ENCODE data around the gene CFAP92. TPM values are rescaled to one million over a fixed set of nuclear protein-coding genes. Genes with fewer than 3 reads are reported as not detected.

CFAP92 gene
- total RNA-seq, 1 experiment from 2014 or later, result 0.92 TPM

- no peak overlapping the region for H2BK12ac ChIP-seq (ENCODE audit: insufficient read length, low read depth, low read length)
- H3K27me3 ChIP-seq (ENCODE audit: insufficient read depth, low read length), result no peaks in the 10 kb centered on the region
- no peak overlapping the region for H2AFZ ChIP-seq (ENCODE audit: low read length)
- DNase-seq, result no peak
- H3K27ac Mint-ChIP-seq, result no peak overlapping the region
- no peaks in the 10 kb centered on the region for H3K23me2 ChIP-seq (ENCODE audit: insufficient read length, low read depth, low read length, poor library complexity, severe bottlenecking)
- no peak overlapping the region for H4K8ac ChIP-seq (replicated peaks; ENCODE audit: insufficient read length, low read depth, low read length)
- no peak overlapping the region for H2BK120ac ChIP-seq (ENCODE audit: low read depth, low read length, poor library complexity, severe bottlenecking)
- H2BK5ac ChIP-seq (ENCODE audit: insufficient read length, low read length), result no peak overlapping the region
- H3K27ac ChIP-seq (ENCODE audit: insufficient read length, low read depth, low read length), result no peak overlapping the region
- H4K5ac ChIP-seq (ENCODE audit: insufficient read length, low read depth, low read length), result no peak overlapping the region
- peaks cover 26 to 27% of the 10 kb centered on the region in 2 experiments for H3K9me3 Mint-ChIP-seq
- H3K14ac ChIP-seq (ENCODE audit: insufficient read depth, low read length), result no peak overlapping the region
- no peaks in the 10 kb centered on the region for H3K9me3 ChIP-seq (ENCODE audit: control insufficient read depth, low read depth, low read length)
- peaks cover 4 to 11% (median 7%) of the 10 kb centered on the region in 3 experiments; a peak in 5 of 7 replicates for H3K36me3 Mint-ChIP-seq (ENCODE audit: insufficient read depth in 1 of 3, low read depth in 3 of 3)
- WGBS (ENCODE audit: extremely low coverage, insufficient read length, low lambda C conversion rate), result no CpG with 5 or more reads among the region's 2 CpGs
- no peak overlapping the region for H3K56ac ChIP-seq (ENCODE audit: insufficient read length, low read depth, low read length)
- no peak overlapping the region for H3K4me3 Mint-ChIP-seq
- H3K18ac ChIP-seq (ENCODE audit: insufficient read length, low read depth, low read length), result no peak overlapping the region
- H2BK15ac ChIP-seq (ENCODE audit: low read depth, low read length), result no peak overlapping the region
- no peaks in the 10 kb centered on the region for H4K20me1 ChIP-seq (ENCODE audit: control insufficient read depth, insufficient read depth, insufficient read length)
- H2AK5ac ChIP-seq (ENCODE audit: insufficient read length, low read length), result no peak overlapping the region
- H3K4me1 Mint-ChIP-seq, result peaks cover 0 to 8% of the 10 kb centered on the region in 2 experiments; a peak in 2 of 4 replicates
- no peak overlapping the region for H2BK20ac ChIP-seq (ENCODE audit: low read depth, low read length, poor library complexity, severe bottlenecking)
- no peak overlapping the region for H3K4me2 ChIP-seq (ENCODE audit: insufficient read depth, insufficient read length, low read length)
- TF ChIP-seq, protein P1, sequence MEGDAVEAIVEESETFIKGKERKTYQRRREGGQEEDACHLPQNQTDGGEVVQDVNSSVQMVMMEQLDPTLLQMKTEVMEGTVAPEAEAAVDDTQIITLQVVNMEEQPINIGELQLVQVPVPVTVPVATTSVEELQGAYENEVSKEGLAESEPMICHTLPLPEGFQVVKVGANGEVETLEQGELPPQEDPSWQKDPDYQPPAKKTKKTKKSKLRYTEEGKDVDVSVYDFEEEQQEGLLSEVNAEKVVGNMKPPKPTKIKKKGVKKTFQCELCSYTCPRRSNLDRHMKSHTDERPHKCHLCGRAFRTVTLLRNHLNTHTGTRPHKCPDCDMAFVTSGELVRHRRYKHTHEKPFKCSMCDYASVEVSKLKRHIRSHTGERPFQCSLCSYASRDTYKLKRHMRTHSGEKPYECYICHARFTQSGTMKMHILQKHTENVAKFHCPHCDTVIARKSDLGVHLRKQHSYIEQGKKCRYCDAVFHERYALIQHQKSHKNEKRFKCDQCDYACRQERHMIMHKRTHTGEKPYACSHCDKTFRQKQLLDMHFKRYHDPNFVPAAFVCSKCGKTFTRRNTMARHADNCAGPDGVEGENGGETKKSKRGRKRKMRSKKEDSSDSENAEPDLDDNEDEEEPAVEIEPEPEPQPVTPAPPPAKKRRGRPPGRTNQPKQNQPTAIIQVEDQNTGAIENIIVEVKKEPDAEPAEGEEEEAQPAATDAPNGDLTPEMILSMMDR (conservative IDR thresholded peaks at IDR 0.05), result no peak
- H3K79me2 ChIP-seq (ENCODE audit: insufficient read depth, low read length), result no peaks in the 10 kb centered on the region
- H3K4ac ChIP-seq (ENCODE audit: low read depth, low read length), result no peak overlapping the region
- H3K23ac ChIP-seq (ENCODE audit: insufficient read length, low read depth, low read length), result no peak overlapping the region
- H3K9ac ChIP-seq (ENCODE audit: extremely low read depth, insufficient read length, low read length), result no peak overlapping the region
- H3K79me1 ChIP-seq (ENCODE audit: insufficient read depth, low read depth, low read length, poor library complexity, severe bottlenecking), result no peaks in the 10 kb centered on the region
- peaks cover 23% of the 10 kb centered on the region for H3K27me3 Mint-ChIP-seq (ENCODE audit: low read depth)
- no peaks in the 10 kb centered on the region for H3K4me1 ChIP-seq (ENCODE audit: insufficient read depth, low read length)
- no peak overlapping the region for H3T11ph ChIP-seq (ENCODE audit: low read length)
- no peak overlapping the region for H4K91ac ChIP-seq (ENCODE audit: insufficient read length, low read depth, low read length)
Measured at GRCh38 chr3:128956440-128956839, 37.4 kb downstream of the CFAP92 start.
